Measurements from ENCODE around the gene SCGB1C1. TPM values are rescaled to one million over a fixed set of nuclear protein-coding genes. Genes with fewer than 3 reads are reported as not detected.
"Not testable (repeated sequence)": the region's sequence is repeated elsewhere in the genome, so short reads cannot be mapped to it uniquely, and the experiment has no call there.

Gene SCGB1C1
- total RNA-seq (2022) (not detected in 2 replicates), Bru-seq, nascent RNA (not detected), BruChase-seq, experiment 1, labeled RNA remaining after a 2-hour chase (not detected), BruChase-seq, experiment 2, labeled RNA remaining after a 6-hour chase (not detected)
- long read RNA-seq, result 0 reads

- BruUV-seq (replicated peaks); H3K4me1 Mint-ChIP-seq (ENCODE audit: low read depth, unreplicated experiment); H3K9me3 Mint-ChIP-seq (ENCODE audit: unreplicated experiment); H3K4me1 ChIP-seq; POLR2A ChIA-PET; intact Hi-C loops (cut with micrococcal nuclease; ENCODE audit: unreplicated experiment); CTCF ChIA-PET; H3K4me3 ChIP-seq (ENCODE audit: low read depth, low read length); H3K36me3 ChIP-seq (ENCODE audit: control insufficient read depth, insufficient read depth, low read length); H3K27me3 ChIP-seq (replicated peaks; ENCODE audit: control insufficient read depth, insufficient read depth, low read length); H3K4me3 Mint-ChIP-seq (ENCODE audit: unreplicated experiment); H3K36me3 Mint-ChIP-seq (ENCODE audit: insufficient read depth, unreplicated experiment); H3K27ac Mint-ChIP-seq (ENCODE audit: unreplicated experiment); H3K9me3 ChIP-seq; H3K27me3 Mint-ChIP-seq (ENCODE audit: insufficient read depth, unreplicated experiment): not testable (repeated sequence)
- DNase-seq, result peak in 1 of 2 experiments; percentile 31
These were observed at the start of gene SCGB1C1 for GRCh38 chr11:192674-193128. Gene SCGB1C1, plus strand, starts transcription at chr11:193078. Its CDS starts 22 bp downstream, at chr11:193100.

GRCh38 chr11:180242-180641, 12.6 kb upstream of the SCGB1C1 start:
- BruUV-seq (replicated peaks); H3K4me3 Mint-ChIP-seq (ENCODE audit: unreplicated experiment); CTCF ChIA-PET; H3K27me3 Mint-ChIP-seq (ENCODE audit: insufficient read depth, unreplicated experiment); intact Hi-C loops (cut with micrococcal nuclease; ENCODE audit: unreplicated experiment); POLR2A ChIA-PET; H3K36me3 Mint-ChIP-seq (ENCODE audit: insufficient read depth, unreplicated experiment); H3K4me1 Mint-ChIP-seq (ENCODE audit: low read depth, unreplicated experiment); H3K4me1 ChIP-seq; H3K36me3 ChIP-seq (ENCODE audit: control insufficient read depth, insufficient read depth, low read length); H3K4me3 ChIP-seq (ENCODE audit: low read depth, low read length); H3K27ac Mint-ChIP-seq (ENCODE audit: unreplicated experiment); DNase-seq; H3K9me3 ChIP-seq; H3K9me3 Mint-ChIP-seq (ENCODE audit: unreplicated experiment); H3K27me3 ChIP-seq (replicated peaks; ENCODE audit: control insufficient read depth, insufficient read depth, low read length): not testable (repeated sequence)

GRCh38 chr11:189200-189783, 3.6 kb upstream of the SCGB1C1 start:
- intact Hi-C loops (cut with micrococcal nuclease; ENCODE audit: unreplicated experiment); H3K27ac Mint-ChIP-seq (ENCODE audit: unreplicated experiment); H3K27me3 ChIP-seq (replicated peaks; ENCODE audit: control insufficient read depth, insufficient read depth, low read length); H3K4me3 Mint-ChIP-seq (ENCODE audit: unreplicated experiment); H3K4me3 ChIP-seq (ENCODE audit: low read depth, low read length); H3K9me3 Mint-ChIP-seq (ENCODE audit: unreplicated experiment); BruUV-seq (replicated peaks); CTCF ChIA-PET; H3K27me3 Mint-ChIP-seq (ENCODE audit: insufficient read depth, unreplicated experiment); H3K4me1 ChIP-seq; H3K36me3 ChIP-seq (ENCODE audit: control insufficient read depth, insufficient read depth, low read length); H3K9me3 ChIP-seq; H3K4me1 Mint-ChIP-seq (ENCODE audit: low read depth, unreplicated experiment); POLR2A ChIA-PET; DNase-seq; H3K36me3 Mint-ChIP-seq (ENCODE audit: insufficient read depth, unreplicated experiment): not testable (repeated sequence)

GRCh38 chr11:189843-190311, 3.0 kb upstream of the SCGB1C1 start:
- DNase-seq; H3K4me1 ChIP-seq; H3K27me3 ChIP-seq (replicated peaks; ENCODE audit: control insufficient read depth, insufficient read depth, low read length); H3K4me1 Mint-ChIP-seq (ENCODE audit: low read depth, unreplicated experiment); H3K4me3 ChIP-seq (ENCODE audit: low read depth, low read length); intact Hi-C loops (cut with micrococcal nuclease; ENCODE audit: unreplicated experiment); H3K27ac Mint-ChIP-seq (ENCODE audit: unreplicated experiment); H3K36me3 ChIP-seq (ENCODE audit: control insufficient read depth, insufficient read depth, low read length); H3K9me3 Mint-ChIP-seq (ENCODE audit: unreplicated experiment); H3K27me3 Mint-ChIP-seq (ENCODE audit: insufficient read depth, unreplicated experiment); H3K9me3 ChIP-seq; CTCF ChIA-PET; H3K4me3 Mint-ChIP-seq (ENCODE audit: unreplicated experiment); POLR2A ChIA-PET; H3K36me3 Mint-ChIP-seq (ENCODE audit: insufficient read depth, unreplicated experiment); BruUV-seq (replicated peaks): not testable (repeated sequence)

GRCh38 chr11:190546-190945, 2.3 kb upstream of the SCGB1C1 start:
- H3K36me3 Mint-ChIP-seq (ENCODE audit: insufficient read depth, unreplicated experiment); DNase-seq; CTCF ChIA-PET; H3K36me3 ChIP-seq (ENCODE audit: control insufficient read depth, insufficient read depth, low read length); POLR2A ChIA-PET; H3K4me1 Mint-ChIP-seq (ENCODE audit: low read depth, unreplicated experiment); H3K27ac Mint-ChIP-seq (ENCODE audit: unreplicated experiment); H3K27me3 Mint-ChIP-seq (ENCODE audit: insufficient read depth, unreplicated experiment); intact Hi-C loops (cut with micrococcal nuclease; ENCODE audit: unreplicated experiment); BruUV-seq (replicated peaks); H3K4me3 ChIP-seq (ENCODE audit: low read depth, low read length); H3K9me3 Mint-ChIP-seq (ENCODE audit: unreplicated experiment); H3K4me1 ChIP-seq; H3K27me3 ChIP-seq (replicated peaks; ENCODE audit: control insufficient read depth, insufficient read depth, low read length); H3K9me3 ChIP-seq; H3K4me3 Mint-ChIP-seq (ENCODE audit: unreplicated experiment): not testable (repeated sequence)
